GM19240 (cell line): ENCODE data around the gene ACR.

ENCODE experiments used
- DNase-seq: peaks from one replicate; pipeline ENCODE4 v3.0.0; 2011; ENCODE audit warnings: low spot score; ENCODE audit not compliant: insufficient read length

ACR gene

DNA sequence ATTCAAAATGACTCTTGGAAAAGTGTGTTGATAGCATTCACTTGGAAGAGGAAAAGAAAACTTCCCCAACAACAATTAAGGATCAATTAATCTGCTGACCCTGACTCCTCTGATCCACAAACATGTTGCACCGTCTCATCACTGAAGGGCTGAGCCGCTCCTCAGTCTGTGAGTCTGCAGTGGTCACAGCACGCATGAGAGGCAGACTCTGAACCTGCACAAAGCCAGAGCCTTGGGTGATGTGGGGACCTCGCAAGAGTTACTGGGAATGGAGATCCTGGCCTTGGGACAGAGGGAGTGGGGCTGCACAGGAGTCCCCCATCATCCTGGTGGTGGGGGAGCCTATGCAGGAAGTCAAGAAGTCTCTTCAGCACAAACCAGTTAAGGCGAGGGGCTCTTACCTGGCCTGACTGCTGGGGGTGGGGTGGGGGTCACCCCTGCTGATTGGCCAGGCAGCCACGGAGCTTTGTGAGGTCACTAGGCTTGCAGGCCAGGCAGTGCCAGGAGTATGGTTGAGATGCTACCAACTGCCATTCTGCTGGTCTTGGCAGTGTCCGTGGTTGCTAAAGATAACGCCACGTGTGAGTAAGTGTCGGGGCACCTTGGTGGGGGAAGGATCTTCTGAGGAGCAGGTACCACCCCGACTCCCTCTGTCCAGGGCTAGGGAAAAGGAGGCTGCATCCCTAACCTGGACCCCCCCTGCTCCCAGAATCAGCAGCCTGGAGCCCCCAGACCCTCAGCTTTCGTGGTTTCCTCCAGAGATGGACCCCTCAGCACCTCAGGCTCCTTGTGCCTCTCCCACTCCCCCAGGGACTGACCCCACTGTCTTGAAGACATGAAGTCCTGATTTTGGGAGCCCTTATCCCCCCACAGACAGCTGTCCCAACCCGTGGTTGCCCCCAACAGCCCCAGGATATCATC is at the start of gene ACR:
Gene ACR, plus strand, starts transcription at position 477 of the 921 bp plus-strand sequence. Its CDS starts 32 bp downstream, at position 509.
- no peak for DNase-seq

DNA sequence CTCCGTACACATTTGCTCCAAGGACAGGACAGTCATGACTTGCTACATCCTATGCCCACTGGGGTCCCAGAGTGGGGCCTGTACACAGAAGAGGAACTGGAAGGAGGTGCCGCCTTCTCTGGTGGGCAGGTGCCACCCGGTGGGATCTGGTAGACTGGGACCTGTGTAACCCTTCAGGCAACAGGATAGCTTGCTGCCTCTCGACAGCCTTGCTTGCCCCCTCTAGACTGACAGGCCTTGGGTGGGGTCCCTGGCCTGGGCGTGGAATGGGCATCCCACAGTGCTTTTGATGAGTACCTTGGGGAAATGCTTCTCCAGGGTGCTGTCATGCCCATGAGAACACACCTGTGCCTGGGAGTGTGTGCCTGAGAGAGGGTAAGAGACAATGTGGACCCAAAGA is 49.6 kb upstream of the ACR start:
- DNase-seq: no peak

DNA sequence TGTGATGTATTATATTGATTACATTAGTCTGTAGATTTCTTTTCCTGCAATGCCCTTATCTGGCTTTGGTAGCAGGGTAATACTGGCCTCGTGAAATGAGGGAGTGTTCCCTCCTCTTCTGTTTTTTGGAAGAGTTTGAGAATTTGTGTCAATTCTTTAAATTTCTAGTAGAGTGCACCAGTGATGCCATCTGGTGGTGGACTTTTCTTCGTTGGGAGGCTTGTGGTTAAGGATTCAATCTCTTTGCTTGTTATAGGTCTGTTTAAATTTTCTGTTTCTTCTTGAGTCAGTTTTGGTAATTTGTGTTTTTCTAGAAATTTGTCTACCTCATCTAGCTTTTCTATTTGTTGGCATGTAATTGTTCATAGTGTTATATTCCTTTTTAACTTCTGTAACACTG is 46.5 kb upstream of the ACR start:
- DNase-seq: no peak

DNA sequence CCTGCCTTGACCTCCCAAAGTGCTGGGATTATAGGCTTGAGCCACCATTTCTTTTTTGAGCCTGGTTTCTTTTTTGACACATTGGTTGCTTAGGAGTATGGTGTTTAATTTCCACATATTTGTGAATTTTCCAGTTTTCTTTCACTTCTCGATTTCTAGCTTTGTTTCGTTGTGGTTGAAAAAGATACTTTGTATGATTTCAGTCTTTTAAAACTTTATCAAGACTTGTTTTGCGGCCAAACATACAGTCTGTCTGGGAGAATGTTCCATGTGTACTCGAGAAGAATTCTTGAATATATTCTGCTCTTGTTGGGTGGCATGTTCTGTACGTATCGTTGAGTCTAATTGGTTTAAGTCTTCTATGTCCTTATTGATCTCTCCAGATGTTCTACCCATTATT is 44.5 kb upstream of the ACR start:
- DNase-seq: no peak

DNA sequence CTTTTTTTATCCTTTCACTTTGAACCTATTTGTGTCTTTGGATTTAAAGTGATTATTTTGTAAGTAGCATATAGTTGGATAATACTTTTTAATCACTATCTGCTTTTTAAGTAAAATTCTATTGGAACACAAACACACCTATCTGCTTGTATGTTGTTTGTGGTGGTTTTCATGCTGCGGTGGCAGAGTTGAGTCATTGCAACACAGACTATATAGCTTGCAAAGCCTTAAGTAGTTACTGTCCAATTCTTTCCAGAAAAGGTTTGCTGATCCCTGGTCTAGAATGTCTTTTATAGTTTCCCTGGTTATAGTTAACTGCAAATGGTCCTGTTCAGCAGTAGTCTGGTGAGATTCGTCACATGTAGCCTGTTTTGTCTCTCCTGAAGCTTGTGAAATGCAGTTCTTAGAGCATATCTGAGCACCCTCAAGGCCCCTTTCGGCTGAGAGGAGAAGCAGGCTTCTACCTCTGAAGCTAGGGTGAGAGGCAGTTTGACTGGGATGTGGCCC is 43.9 kb upstream of the ACR start:
- no peak for DNase-seq

DNA sequence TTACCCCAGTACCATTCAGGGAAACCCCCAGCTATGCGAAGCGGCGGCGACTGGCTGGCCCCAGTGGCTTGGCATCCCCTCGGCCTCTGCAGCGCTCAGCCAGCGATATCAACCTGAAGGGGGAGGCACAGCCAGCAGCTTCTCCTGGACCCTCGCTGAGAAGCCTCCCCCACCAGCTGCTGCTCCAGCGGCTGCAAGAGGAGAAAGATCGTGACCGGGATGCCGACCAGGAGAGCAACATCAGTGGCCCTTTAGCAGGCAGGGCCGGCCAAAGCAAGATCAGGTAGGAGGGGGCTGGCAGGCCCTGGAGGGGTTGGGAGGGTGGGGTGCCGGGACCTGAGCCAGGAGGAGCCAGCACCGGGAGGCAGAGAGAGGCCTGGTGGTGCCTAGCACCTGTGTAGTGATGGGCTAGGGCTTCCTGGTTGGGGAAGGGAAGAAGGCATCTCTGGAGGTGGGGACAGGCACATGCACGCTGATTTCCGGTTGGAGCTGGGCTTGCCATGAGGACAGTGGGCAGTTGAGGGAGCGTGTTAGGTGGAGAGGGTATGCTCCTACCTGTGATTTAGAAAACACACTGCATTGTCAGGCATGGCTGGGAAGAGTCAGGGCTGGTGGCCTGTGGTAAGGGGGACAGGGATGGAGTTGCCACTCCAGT is 43.1 kb upstream of the ACR start:
- DNase-seq: no peak

DNA sequence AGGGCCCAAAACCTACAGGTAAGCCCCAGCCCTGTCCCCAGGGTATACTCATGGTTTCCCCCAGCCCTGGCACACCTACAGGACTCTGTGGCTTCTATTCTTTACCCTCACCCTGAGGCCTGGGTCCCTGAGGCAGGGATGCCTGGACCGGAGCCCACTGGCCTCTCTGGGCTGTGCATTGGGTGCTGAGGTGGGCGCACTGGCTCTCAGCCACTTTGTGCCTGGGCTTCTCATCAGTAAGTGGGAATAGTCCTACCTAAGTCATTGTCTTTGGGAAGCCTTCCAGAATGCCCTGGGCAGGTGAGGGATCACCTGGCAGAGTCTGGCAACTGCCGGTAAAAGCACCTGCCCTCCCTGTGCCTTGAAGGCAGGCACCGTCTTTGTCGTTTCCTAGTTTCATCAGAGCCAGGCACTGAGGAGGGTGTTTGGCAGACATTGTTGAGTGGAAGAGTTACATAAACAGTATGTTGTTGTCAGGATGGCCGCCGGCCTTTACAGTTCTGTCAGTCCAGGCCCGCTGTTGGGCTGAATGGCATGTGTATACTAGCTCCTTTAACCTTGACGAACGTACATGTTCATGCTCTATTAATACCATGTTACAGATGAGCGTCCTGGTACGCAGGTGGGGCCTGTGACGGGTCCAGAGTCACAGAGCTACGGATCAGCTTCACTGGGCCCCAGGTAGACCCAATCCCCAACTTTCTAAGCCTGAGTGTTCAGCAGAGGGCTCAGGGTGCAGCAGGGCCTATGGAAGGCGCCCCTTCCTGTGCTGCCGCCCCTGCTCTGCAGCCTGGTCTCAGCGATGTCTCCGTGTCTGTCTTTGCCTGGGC is 42.4 kb upstream of the ACR start:
- no peak for DNase-seq

DNA sequence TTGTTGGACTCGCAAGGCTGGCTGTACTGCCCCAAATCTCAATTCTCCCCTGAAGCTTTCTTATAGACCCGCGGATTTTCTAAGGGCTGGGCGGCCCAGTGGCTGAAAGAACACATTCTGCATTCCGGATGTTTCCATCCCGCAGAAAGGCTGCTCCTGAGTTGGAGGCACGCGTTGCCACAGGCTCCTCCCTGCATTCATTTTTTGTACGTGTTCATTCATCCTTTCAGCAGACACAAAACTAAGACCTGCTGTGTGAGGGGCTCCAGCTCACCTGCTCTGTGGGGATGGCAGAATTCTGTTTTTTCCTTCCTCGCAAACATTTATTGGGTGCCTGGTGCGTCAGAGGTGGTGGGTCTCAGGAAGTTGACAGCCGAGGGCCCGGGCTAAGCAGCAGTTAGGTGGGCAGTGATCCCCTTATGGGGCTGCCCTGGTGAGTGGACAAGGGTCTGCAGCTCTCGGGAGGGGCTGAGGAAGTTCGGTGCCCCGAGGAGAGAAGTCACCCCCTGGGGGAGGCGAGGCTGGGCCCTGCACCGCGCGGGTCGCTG is 41.7 kb upstream of the ACR start:
- no peak for DNase-seq

DNA sequence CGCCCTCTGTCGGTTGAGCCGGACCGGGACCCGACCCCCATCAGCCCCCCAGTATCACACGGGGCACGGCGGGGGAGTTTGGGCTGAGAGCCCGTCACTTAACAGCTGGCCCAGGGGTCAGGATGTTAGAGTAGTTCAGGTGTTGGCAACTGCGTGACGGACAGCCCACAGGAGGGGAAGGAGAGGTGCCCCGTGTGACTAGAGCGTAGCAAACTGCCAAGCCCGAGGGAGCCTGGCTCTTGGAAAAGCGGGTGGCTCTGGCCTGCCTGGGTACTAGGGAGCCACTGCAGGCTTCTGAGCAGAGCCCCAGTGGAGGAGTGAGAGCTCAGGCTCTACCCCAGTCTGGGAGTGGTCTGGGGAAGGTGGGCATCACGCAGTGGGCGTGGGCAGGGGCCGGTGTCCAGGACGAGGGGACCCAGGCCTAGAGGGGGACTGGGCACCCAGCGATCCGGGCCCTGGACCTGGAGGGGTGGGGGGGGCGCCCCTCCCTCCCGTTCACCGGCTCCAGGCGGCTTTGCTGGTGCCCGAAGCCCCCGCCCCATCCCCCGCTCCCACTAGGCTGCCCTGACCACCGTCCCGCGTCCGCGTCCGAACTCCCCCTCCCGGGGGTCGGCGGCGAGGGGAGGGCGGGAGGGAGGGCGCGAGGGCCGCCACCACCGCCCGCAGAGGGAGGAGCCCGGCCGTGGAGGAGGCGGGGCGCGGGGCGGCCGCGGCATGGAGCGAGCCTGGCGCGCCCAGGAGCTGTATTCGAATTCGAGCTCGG is 41.0 kb upstream of the ACR start:
- no peak for DNase-seq

DNA sequence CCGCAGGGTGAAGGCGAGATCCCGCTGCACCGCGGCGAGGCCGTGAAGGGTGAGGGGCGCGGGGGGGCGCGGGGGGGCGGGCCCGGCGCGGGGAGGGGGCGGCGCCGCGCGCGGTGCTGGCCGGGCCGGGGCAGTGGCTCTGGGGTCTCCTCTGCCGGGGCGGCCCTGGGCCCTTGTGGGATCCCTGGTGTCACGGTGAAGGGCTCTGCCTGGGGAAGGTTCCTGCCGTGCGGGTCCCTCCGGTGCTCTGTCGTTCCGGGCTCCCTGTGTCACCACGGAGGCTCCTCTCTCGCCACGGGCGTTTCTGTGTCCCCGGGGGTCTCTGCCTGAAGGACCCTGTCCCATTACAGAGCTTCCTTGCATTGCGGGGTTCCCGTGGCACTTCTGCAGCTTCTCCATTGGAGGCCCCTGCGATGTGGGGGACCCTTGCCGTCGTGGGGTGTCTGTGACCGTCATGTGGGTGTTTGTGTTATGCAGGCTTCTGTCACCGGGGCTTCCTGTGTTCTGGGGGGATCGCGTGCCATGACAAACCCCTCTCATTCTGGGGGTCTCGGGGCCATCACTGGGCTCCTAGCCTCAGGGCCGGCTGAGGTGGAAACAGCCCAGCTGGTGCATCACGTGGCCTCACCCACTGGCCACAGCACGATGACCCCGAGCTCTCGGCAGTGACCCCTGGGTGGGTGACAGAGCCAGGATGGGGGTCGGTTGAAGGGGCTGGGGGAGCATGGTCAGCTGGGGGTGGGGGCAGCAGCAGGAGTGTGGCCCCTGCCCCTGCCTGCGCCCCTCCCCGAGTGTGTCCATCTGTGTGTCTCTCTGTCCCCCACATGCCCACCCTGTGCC is 40.1 kb upstream of the ACR start:
- no peak for DNase-seq

DNA sequence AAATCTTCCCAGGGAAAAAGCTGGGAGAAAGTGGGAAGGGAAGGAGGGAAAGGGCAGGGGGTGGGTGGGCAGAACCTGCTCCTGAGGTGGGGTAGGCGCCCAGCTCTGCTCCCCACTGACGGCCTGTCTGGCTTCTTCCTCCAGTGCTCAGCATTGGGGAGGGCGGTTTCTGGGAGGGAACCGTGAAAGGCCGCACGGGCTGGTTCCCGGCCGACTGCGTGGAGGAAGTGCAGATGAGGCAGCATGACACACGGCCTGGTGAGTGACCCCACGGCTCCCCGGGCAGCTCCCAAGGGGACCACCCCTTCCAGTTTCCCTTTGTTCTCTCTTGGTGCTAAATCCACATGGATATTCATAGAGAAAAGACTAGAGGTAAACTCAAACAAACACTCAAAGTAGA is 39.5 kb upstream of the ACR start:
- DNase-seq: no peak

DNA sequence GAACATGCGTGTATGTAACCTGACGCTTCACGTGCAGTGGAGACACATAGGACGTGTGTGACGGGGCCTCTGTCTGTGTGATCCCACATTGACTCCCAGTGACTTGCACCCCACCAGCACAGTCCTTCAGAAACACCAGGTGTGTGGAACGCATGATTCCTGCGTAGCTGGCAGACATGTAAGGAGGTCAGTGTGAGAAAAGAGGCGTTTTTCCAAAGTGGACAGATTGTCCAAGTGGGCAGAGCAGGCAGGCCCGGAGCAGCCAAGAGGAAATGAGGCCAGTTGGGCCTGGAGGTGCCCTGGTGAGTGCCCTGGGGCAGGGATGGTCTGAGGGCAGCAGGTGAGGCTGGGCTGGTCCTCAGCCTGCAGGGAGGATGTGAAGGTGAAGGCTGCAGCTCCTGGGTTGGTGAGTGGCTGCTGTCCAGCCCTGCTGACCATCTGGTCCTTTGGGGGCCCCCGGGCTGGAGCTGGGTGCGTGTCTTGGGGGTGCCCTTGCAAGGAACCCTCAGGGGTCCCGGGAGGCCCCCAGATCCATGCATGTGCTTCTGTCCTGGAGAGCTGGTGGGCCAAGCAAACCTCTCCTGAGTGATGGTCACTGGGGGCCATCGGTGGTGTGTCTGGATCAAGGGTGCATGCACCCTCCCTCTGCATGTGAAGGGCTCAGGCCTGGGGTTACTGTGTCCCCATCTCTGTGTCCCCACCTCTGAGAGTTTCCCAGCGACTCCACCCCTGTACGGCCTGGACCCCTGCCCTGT is 38.8 kb upstream of the ACR start:
- no peak for DNase-seq

DNA sequence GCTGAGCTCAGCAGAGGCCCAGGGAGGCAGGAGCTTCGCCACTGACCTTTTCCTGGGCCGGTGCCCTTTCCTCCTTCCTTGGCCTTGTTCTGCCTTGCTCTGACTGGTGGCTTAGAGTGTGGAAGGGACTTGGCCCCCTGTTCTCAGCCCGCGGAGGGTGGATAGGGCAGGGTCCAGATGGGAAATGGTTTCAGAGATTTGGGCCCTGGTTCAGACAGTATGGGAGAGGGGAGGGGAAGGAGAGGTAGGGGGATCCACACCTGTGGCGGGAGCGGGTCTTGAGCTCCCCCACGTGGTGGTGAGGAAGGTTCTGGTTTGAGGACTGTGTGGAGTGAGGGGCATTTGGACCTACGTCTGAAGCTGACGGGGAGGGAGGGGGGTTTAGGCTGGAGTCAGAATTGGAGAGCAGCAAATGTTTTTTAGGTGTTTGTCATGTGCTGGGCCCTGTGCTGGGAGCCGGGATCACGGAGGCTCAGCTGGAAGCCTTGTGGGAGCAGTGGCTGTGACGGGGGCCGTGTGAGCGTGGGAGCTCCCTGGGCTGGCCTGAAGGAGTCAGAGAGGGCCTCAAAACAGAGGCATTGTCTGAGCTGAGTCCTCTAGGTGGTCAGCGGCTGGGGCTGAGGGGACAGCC is 38.1 kb upstream of the ACR start:
- no peak for DNase-seq

DNA sequence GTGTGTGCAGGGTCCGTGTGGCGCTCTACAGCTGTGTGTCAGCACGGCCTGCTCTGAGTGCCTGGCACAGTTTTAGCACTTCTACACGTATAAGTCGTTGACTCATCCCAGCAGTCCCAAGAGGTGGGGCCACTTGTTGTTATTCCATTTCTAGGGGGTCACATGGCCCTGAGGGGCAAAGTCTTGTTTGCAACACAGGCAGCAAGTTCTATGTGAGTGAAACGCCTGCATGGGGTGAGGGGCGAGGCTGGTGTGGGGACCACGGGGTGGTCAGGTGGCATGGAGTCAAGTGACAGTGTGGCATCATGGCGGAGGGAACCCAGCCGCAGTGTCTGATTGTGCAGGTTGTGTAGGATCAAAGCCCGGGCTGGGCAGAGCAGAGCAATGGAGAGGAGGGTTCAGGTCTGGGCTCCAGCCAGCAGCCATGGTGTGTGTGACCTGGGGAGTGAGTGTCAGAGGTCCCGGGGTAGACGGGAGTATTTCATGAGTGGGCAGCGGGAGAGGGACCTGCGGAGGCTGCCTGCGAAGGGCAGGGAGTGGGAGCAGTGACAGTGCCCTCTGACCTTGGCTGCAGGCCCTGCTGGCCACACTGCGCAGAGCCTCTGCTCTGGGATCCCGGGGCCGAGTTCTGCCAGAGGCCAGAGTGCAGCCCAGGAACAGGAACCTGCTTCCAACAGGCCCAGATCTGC is 37.5 kb upstream of the ACR start:
- no peak for DNase-seq

DNA sequence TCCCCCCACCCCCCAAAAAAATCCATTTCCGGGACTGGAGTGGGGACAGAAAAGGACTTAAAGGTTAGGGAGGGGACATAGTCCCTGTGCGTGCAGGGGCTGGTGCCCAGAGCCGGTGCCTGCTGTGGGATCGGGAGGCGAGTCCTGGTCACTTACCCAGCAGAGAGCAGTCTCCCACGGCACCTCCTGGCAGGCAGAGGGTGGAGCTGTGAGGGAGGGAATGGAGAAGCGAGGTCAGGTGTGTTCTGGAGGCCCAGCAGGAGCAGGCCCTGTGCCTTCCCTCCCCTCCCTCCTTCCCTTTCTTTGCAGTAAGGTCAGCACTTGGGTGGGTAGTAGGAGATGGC is 37.0 kb upstream of the ACR start:
- no peak for DNase-seq

DNA sequence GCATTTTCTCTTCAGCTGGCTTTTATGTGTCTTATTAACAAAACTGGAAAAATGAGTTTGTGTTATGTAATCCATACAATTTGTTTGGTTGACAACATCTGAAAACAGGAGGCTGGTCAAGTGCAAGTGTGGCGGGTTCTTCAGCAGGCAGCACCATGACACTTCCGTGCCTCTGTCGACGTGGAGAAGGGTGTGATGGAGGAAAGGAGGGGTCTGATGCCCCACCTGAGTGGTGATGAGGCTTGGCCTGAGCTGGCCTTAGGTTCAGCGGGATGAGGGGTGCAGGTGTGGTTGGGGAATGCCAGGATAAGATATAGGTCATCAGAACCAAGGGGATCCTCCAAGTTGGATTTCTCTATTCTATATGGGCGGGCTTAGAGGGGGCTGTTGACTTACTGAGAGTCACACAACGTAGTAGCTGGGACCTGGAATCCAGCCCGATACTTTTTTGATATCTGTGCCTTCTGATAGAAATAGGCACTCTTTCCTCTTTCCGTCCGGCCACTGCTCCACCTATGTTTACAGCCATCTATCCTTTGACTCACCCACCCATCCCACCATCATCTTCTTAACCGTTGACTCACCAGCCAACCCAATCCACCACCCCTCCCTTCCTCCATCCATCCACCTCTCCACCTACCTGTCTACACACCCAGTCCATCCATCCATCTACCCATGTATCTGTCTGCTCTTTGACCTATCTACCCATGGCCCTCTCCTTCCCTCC is 36.4 kb upstream of the ACR start:
- no peak for DNase-seq

DNA sequence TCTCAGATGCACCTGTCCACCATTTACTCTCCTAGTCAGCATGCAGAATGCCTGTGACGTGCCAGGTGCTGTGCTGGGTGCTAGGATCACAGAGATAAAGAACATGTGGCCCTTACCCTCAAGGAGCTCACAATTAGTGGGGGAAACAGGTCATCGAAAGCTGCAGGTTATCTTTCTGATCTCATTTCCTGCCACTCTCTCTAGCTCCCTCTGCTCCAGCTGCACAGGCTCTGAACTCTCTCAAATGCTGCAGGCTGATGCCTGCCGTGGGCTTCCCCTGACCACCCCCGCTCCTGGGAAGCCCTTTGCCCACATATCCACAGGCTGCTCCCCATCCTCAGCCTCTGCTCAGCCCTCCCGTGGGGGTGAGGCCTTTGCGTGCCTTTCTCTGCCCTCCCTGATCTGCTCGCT is 35.7 kb upstream of the ACR start:
- DNase-seq: no peak
